ENCODE results near the gene CLCN3. TPM values are rescaled to one million over a fixed set of nuclear protein-coding genes. Genes with fewer than 3 reads are reported as not detected.
"Not testable (repeated sequence)": the region's sequence is repeated elsewhere in the genome, so short reads cannot be mapped to it uniquely, and the experiment has no call there.

CLCN3 gene
- total RNA-seq, 1 experiment from 2014 or later: 38.3 TPM

DNA sequence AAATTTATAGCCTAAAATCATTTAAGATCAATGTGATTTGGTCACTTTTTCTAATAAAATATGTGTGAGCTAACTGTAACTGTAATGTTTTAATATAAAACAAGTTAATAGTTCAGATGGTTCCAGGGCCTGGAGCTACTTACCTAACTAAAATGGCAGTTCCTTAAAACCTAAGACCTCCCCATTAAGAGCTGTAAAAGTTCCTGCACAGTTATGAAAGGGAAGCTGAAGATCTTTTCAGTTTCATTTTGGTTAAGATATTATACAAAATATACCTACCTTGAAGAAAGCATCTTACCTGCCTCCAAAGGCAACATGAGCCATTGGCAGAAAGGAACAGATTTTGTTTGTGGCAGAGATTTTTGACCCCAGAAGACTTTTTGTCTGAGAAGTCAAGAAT lies 107.2 kb downstream of the CLCN3 start:
- ATAC-seq (no peak), DNase-seq (ENCODE audit: low read depth, low spot score) (no peak)
- in situ Hi-C loops (cut with HindIII; ENCODE audit: low pct_unique_long_range_greater_than_20kb, low sequenced_read_pairs): no loop called here
- Histone ChIP-seq H3K4me3 (ENCODE audit: low read depth in 2 of 2, low read length in 2 of 2) (no peak overlapping the region), H3K9me3 (ENCODE audit: control insufficient read depth, insufficient read depth, low read depth, low read length) (no peaks in the 10 kb centered on the region), H3K4me1 (ENCODE audit: control insufficient read depth, insufficient read depth, low read length) (no peaks in the 10 kb centered on the region), H3K27ac (ENCODE audit: low read length) (no peak overlapping the region), H3K27me3 (ENCODE audit: control insufficient read depth, insufficient read depth, low read length) (no peaks in the 10 kb centered on the region), H3K36me3 (ENCODE audit: control insufficient read depth, insufficient read depth, low read length) (no peaks in the 10 kb centered on the region)
- no TSS peak for BruUV-seq (replicated peaks)
- TF ChIP-seq TCF7L2 (IDR thresholded peaks at IDR 0.05; ENCODE audit: low read depth, low read length): no peak
- no peak for TF ChIP-seq SIN3A (IDR thresholded peaks at IDR 0.05; ENCODE audit: borderline replicate concordance, insufficient read depth, low read depth, low read length)
- TF ChIP-seq, protein P1, sequence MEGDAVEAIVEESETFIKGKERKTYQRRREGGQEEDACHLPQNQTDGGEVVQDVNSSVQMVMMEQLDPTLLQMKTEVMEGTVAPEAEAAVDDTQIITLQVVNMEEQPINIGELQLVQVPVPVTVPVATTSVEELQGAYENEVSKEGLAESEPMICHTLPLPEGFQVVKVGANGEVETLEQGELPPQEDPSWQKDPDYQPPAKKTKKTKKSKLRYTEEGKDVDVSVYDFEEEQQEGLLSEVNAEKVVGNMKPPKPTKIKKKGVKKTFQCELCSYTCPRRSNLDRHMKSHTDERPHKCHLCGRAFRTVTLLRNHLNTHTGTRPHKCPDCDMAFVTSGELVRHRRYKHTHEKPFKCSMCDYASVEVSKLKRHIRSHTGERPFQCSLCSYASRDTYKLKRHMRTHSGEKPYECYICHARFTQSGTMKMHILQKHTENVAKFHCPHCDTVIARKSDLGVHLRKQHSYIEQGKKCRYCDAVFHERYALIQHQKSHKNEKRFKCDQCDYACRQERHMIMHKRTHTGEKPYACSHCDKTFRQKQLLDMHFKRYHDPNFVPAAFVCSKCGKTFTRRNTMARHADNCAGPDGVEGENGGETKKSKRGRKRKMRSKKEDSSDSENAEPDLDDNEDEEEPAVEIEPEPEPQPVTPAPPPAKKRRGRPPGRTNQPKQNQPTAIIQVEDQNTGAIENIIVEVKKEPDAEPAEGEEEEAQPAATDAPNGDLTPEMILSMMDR (IDR thresholded peaks at IDR 0.05): no peak
- TF ChIP-seq POLR2AphosphoS5 (IDR thresholded peaks at IDR 0.05; ENCODE audit: low read depth, low read length): no peak
- TF ChIP-seq, protein P2, sequence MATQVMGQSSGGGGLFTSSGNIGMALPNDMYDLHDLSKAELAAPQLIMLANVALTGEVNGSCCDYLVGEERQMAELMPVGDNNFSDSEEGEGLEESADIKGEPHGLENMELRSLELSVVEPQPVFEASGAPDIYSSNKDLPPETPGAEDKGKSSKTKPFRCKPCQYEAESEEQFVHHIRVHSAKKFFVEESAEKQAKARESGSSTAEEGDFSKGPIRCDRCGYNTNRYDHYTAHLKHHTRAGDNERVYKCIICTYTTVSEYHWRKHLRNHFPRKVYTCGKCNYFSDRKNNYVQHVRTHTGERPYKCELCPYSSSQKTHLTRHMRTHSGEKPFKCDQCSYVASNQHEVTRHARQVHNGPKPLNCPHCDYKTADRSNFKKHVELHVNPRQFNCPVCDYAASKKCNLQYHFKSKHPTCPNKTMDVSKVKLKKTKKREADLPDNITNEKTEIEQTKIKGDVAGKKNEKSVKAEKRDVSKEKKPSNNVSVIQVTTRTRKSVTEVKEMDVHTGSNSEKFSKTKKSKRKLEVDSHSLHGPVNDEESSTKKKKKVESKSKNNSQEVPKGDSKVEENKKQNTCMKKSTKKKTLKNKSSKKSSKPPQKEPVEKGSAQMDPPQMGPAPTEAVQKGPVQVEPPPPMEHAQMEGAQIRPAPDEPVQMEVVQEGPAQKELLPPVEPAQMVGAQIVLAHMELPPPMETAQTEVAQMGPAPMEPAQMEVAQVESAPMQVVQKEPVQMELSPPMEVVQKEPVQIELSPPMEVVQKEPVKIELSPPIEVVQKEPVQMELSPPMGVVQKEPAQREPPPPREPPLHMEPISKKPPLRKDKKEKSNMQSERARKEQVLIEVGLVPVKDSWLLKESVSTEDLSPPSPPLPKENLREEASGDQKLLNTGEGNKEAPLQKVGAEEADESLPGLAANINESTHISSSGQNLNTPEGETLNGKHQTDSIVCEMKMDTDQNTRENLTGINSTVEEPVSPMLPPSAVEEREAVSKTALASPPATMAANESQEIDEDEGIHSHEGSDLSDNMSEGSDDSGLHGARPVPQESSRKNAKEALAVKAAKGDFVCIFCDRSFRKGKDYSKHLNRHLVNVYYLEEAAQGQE (IDR thresholded peaks at IDR 0.05; ENCODE audit: insufficient read depth in 1 of 2, low read depth in 2 of 2, low read length in 1 of 2): no peak
- POLR2A ChIA-PET: no interaction called here
- CTCF ChIA-PET: no interaction called here
- intact Hi-C loops (cut with micrococcal nuclease; ENCODE audit: unreplicated experiment): no loop called here

DNA sequence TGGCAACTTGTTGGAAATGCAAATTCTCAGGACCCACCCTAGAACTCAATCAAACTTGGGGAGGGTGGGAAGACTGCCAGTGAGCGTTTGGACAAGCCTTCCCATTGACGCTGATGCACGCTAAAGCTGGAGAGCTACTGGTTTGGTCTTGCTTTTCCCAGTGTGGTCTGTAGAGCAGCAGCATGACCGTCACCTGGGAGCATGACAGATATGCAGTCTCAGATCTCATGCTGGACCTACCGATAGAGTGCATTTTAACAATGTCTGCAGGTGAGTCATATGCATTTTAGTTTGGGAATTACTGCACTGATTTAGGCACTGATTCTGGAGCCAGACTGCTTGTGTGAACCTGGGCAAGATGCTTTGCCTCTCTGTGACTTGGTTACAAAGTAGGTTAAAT lies 110.2 kb downstream of the CLCN3 start:
- in situ Hi-C loops (cut with HindIII; ENCODE audit: low pct_unique_long_range_greater_than_20kb, low sequenced_read_pairs): no loop called here
- ChIA-PET CTCF (no interaction called here), POLR2A (no interaction called here)
- Histone ChIP-seq H3K27me3 (ENCODE audit: control insufficient read depth, insufficient read depth, low read length) (no peaks in the 10 kb centered on the region), H3K4me3 (ENCODE audit: low read depth in 2 of 2, low read length in 2 of 2) (no peak overlapping the region), H3K27ac (ENCODE audit: low read length) (no peak overlapping the region), H3K9me3 (ENCODE audit: control insufficient read depth, insufficient read depth, low read depth, low read length) (no peaks in the 10 kb centered on the region), H3K36me3 (ENCODE audit: control insufficient read depth, insufficient read depth, low read length) (no peaks in the 10 kb centered on the region), H3K4me1 (ENCODE audit: control insufficient read depth, insufficient read depth, low read length) (no peaks in the 10 kb centered on the region)
- TF ChIP-seq SIN3A (IDR thresholded peaks at IDR 0.05; ENCODE audit: borderline replicate concordance, insufficient read depth, low read depth, low read length) (no peak), TCF7L2 (IDR thresholded peaks at IDR 0.05; ENCODE audit: low read depth, low read length) (no peak), POLR2AphosphoS5 (IDR thresholded peaks at IDR 0.05; ENCODE audit: low read depth, low read length) (no peak)
- TF ChIP-seq, protein P1 (IDR thresholded peaks at IDR 0.05): no peak
- TF ChIP-seq, protein P2 (IDR thresholded peaks at IDR 0.05; ENCODE audit: insufficient read depth in 1 of 2, low read depth in 2 of 2, low read length in 1 of 2): no peak
- DNase-seq (ENCODE audit: low read depth, low spot score) (no peak), ATAC-seq (no peak)
- BruUV-seq (replicated peaks): no TSS peak
- intact Hi-C loops (cut with micrococcal nuclease; ENCODE audit: unreplicated experiment): no loop called here

DNA sequence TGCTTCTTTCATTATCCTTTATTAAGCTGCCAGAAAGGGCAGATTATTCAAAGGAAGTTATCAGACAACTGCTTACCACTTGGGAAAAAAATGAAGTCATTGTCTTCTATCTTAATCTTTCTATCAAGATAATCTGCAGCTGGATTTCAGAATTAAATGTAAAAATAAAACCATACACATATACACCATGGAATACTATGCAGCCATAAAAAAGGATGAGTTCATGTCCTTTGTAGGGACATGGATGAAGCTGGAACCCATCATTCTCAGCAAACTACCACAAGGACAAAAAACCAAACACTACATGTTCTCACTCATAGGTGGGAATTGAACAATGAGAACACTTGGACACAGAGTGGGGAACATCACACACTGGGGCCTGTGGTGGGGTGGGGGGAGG lies 118.2 kb downstream of the CLCN3 start:
- CTCF ChIA-PET; ATAC-seq; in situ Hi-C loops (cut with HindIII; ENCODE audit: low pct_unique_long_range_greater_than_20kb, low sequenced_read_pairs): not testable (repeated sequence)

More for the DNA sequence above, 118.2 kb downstream of the CLCN3 start:
- H3K9me3 ChIP-seq (ENCODE audit: control insufficient read depth, insufficient read depth, low read depth, low read length); H3K4me3 ChIP-seq (ENCODE audit: low read depth in 2 of 2, low read length in 2 of 2); DNase-seq (ENCODE audit: low read depth, low spot score); H3K4me1 ChIP-seq (ENCODE audit: control insufficient read depth, insufficient read depth, low read length); H3K27ac ChIP-seq (ENCODE audit: low read length); BruUV-seq (replicated peaks); POLR2A ChIA-PET; H3K27me3 ChIP-seq (ENCODE audit: control insufficient read depth, insufficient read depth, low read length); intact Hi-C loops (cut with micrococcal nuclease; ENCODE audit: unreplicated experiment); H3K36me3 ChIP-seq (ENCODE audit: control insufficient read depth, insufficient read depth, low read length): not testable (repeated sequence)

All from Panc1 (cell line).